Stimulated activated CD4-positive, alpha-beta T cell treated with anti-CD3 and anti-CD28 coated beads, TNF-alpha, amount 100 ng/mL, for 1 hour (primary cell): ENCODE measurements around the gene UBQLNL.

Source experiments
- DNase-seq, 3 donors: peaks; one replicate each; pipeline ENCODE4 v3.0.0-alpha.2; 2020; ENCODE audit warnings: low read depth in 3 of 3, low spot score in 1 of 3

UBQLNL gene

GRCh38 chr11:5508605-5509004, 7.9 kb downstream of the UBQLNL start:
- DNase-seq: no peak

GRCh38 chr11:5507933-5508305, 8.6 kb downstream of the UBQLNL start:
- no peak for DNase-seq

GRCh38 chr11:5507177-5507932, 9.1 kb downstream of the UBQLNL start:
- no peak for DNase-seq

GRCh38 chr11:5505363-5506048, 11.0 kb downstream of the UBQLNL start:
- no peak for DNase-seq

GRCh38 chr11:5504403-5504921, 12.0 kb downstream of the UBQLNL start:
- no peak for DNase-seq

- no peak for DNase-seq
Measured at GRCh38 chr11:5500393-5500801, 16.1 kb downstream of the UBQLNL start.

GRCh38 chr11:5499671-5500070, 16.8 kb downstream of the UBQLNL start:
- no peak for DNase-seq

- no peak for DNase-seq
Measured at GRCh38 chr11:5489576-5490357, 26.7 kb downstream of the UBQLNL start.

GRCh38 chr11:5488798-5489399, 27.6 kb downstream of the UBQLNL start:
- no peak for DNase-seq

- DNase-seq: no peak
Measured at GRCh38 chr11:5488385-5488784, 28.1 kb downstream of the UBQLNL start, which contains the start of gene OR52D1. Gene OR52D1 (plus strand): TSS chr11:5488685. CDS start chr11:5488707, 22 bp downstream.

- no peak for DNase-seq
Measured at GRCh38 chr11:5486421-5486820, 30.1 kb downstream of the UBQLNL start.

- no peak for DNase-seq
Measured at GRCh38 chr11:5486003-5486402, 30.5 kb downstream of the UBQLNL start.

- DNase-seq: peak in 2 of 3 donors; percentile 1 to 4
Measured at GRCh38 chr11:5476186-5476819, 40.2 kb downstream of the UBQLNL start.

- DNase-seq: no peak
Measured at GRCh38 chr11:5473921-5474320, 42.6 kb downstream of the UBQLNL start.

GRCh38 chr11:5467527-5467926, 49.0 kb downstream of the UBQLNL start:
- DNase-seq: no peak
